ENCODE results near the gene IFNL3.

GRCh38 chr19:39270036-39270871, 25.4 kb upstream of the IFNL3 start:
- no peak for TF ChIP-seq CTCF (conservative IDR thresholded peaks at IDR 0.05 in 1 of 2, IDR thresholded peaks at IDR 0.05 in 1 of 2; ENCODE audit: low read depth in 1 of 2, low read length in 2 of 2)
- no peak for TF ChIP-seq EZH2 (IDR thresholded peaks at IDR 0.05; ENCODE audit: low read length, missing control alignments)

All from fibroblast of lung (primary cell).